ENCODE results near the gene PARP12. TPM values are rescaled to one million over a fixed set of nuclear protein-coding genes. Genes with fewer than 3 reads are reported as not detected.

Gene PARP12
- total RNA-seq, 1 donor from 2014 or later, result 2.9 TPM

GRCh38 chr7:139991911-139992310 is 70.8 kb downstream of the PARP12 start:
- H3K9me3 Mint-ChIP-seq, result no peaks in the 10 kb centered on the region
- no peak overlapping the region for H3K4me3 Mint-ChIP-seq
- no peaks in the 10 kb centered on the region for H3K27me3 Mint-ChIP-seq (ENCODE audit: low read depth)
- TF ChIP-seq, protein P1, sequence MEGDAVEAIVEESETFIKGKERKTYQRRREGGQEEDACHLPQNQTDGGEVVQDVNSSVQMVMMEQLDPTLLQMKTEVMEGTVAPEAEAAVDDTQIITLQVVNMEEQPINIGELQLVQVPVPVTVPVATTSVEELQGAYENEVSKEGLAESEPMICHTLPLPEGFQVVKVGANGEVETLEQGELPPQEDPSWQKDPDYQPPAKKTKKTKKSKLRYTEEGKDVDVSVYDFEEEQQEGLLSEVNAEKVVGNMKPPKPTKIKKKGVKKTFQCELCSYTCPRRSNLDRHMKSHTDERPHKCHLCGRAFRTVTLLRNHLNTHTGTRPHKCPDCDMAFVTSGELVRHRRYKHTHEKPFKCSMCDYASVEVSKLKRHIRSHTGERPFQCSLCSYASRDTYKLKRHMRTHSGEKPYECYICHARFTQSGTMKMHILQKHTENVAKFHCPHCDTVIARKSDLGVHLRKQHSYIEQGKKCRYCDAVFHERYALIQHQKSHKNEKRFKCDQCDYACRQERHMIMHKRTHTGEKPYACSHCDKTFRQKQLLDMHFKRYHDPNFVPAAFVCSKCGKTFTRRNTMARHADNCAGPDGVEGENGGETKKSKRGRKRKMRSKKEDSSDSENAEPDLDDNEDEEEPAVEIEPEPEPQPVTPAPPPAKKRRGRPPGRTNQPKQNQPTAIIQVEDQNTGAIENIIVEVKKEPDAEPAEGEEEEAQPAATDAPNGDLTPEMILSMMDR (conservative IDR thresholded peaks at IDR 0.05), result no peak
- peaks cover 9% of the 10 kb centered on the region for H3K4me1 Mint-ChIP-seq
- H3K36me3 Mint-ChIP-seq (ENCODE audit: low read depth), result no peaks in the 10 kb centered on the region
- no peak for DNase-seq (ENCODE audit: low read depth, low spot score)
- no peak overlapping the region for H3K27ac Mint-ChIP-seq (ENCODE audit: unreplicated experiment)

DNA sequence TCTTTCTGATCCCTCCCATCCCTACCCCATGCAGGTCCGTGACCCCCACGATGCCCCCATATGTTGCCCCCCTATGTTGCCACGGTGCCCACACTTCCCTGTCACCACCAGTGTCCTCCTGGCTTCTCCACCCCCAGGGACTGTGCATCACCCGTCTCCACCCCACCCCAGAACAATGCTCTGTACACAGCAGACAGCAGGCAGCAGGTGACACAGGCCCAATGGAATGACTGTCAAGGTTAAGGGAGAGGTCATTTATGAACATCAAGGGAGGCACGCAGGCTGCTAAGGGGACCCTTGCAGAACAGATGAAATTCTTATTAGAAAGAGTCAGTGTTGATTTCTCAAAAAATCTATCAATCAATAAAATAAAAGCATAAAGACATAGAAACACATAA is 71.5 kb downstream of the PARP12 start:
- H3K9me3 Mint-ChIP-seq, result no peaks in the 10 kb centered on the region
- H3K4me1 Mint-ChIP-seq, result peaks cover 9% of the 10 kb centered on the region
- DNase-seq (ENCODE audit: low read depth, low spot score), result no peak
- no peak overlapping the region for H3K27ac Mint-ChIP-seq (ENCODE audit: unreplicated experiment)
- H3K4me3 Mint-ChIP-seq, result no peak overlapping the region
- no peaks in the 10 kb centered on the region for H3K36me3 Mint-ChIP-seq (ENCODE audit: low read depth)
- TF ChIP-seq, protein P1 (conservative IDR thresholded peaks at IDR 0.05), result no peak
- no peaks in the 10 kb centered on the region for H3K27me3 Mint-ChIP-seq (ENCODE audit: low read depth)

- no peak for DNase-seq (ENCODE audit: low read depth, low spot score)
- H3K27ac Mint-ChIP-seq (ENCODE audit: unreplicated experiment), result peak overlapping the region; percentile 67
- H3K4me1 Mint-ChIP-seq, result peaks cover 6% of the 10 kb centered on the region
- no peaks in the 10 kb centered on the region for H3K9me3 Mint-ChIP-seq
- no peaks in the 10 kb centered on the region for H3K36me3 Mint-ChIP-seq (ENCODE audit: low read depth)
- no peak overlapping the region for H3K4me3 Mint-ChIP-seq
- TF ChIP-seq, protein P1 (conservative IDR thresholded peaks at IDR 0.05), result no peak
- no peaks in the 10 kb centered on the region for H3K27me3 Mint-ChIP-seq (ENCODE audit: low read depth)
These were observed 72.0 kb downstream of the PARP12 start for GRCh38 chr7:139990571-139991268.

- Mint-ChIP-seq H3K27ac (ENCODE audit: unreplicated experiment) (no peak overlapping the region), H3K4me3 (no peak overlapping the region), H3K36me3 (ENCODE audit: low read depth) (no peaks in the 10 kb centered on the region), H3K27me3 (ENCODE audit: low read depth) (no peaks in the 10 kb centered on the region), H3K9me3 (no peaks in the 10 kb centered on the region), H3K4me1 (peaks cover 5% of the 10 kb centered on the region)
- DNase-seq (ENCODE audit: low read depth, low spot score), result no peak
- TF ChIP-seq, protein P1 (conservative IDR thresholded peaks at IDR 0.05), result no peak
These were observed 72.6 kb downstream of the PARP12 start for GRCh38 chr7:139990142-139990535.

DNA sequence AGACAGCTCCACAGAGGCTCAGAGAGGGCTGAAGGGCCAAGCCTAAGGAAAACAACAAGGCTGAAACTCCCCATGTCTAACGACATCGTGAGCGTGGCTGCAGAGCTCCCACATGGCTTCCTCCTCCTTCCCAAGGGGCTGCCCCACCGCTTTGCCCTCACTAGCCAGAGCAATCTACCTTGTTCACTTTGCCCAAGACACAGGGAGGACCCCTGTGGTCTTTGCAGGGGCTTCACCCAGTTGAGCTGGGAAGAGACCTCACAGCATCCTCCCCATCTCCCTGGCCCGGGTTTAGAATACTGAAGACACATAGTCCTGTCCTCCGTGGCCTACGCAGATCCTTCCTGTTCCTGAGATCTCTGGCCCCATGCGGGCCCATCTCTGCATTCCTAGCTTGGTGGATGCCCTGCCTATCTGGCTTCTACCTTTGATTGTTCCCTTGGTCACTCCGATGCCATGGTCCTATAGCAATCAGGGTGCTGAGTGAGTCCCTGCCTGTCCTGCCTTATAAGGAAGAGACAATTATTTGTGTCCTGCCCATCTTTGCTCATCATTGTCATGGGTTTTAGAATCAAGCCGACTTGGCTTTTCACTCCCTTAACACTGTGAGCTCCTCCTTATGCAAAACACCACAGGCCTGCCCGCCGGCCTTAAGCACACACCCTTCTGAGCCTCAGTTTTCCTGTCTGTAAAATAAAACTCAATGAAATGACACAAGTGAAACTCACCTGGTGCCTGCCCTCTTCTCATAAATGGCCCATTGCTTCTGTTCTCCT is 73.2 kb downstream of the PARP12 start:
- no peak overlapping the region for H3K4me3 Mint-ChIP-seq
- H3K4me1 Mint-ChIP-seq, result peaks cover under 1% of the 10 kb centered on the region
- no peak overlapping the region for H3K27ac Mint-ChIP-seq (ENCODE audit: unreplicated experiment)
- no peak for DNase-seq (ENCODE audit: low read depth, low spot score)
- H3K36me3 Mint-ChIP-seq (ENCODE audit: low read depth), result no peaks in the 10 kb centered on the region
- no peaks in the 10 kb centered on the region for H3K27me3 Mint-ChIP-seq (ENCODE audit: low read depth)
- TF ChIP-seq, protein P1 (conservative IDR thresholded peaks at IDR 0.05), result no peak
- H3K9me3 Mint-ChIP-seq, result no peaks in the 10 kb centered on the region
